BJ (cell line): ENCODE measurements around the gene PSMB8. TPM values are rescaled to one million over a fixed set of nuclear protein-coding genes. Genes with fewer than 3 reads are reported as not detected.

Experiments used
- CTCF ChIA-PET: fragments of 350-600 bp; formaldehyde crosslinking; extraction: SDS; loops from one replicate; lab custom pipeline; 2021; ENCODE audit warnings: antibody characterized with exemption, inconsistent platforms; lab: Yijun Ruan, JAX
- POLR2A ChIA-PET: fragments of 300-600 bp; sonication (Branson Sonifier 250); formaldehyde crosslinking; extraction: SDS; loops from one replicate; lab custom pipeline; 2021; ENCODE audit warnings: antibody characterized with exemption; lab: Charles Lee
- DNase-seq: peaks from one replicate; pipeline ENCODE4 v3.0.0-alpha.2; 2011; ENCODE audit warnings: low read depth
- H3K27me3 ChIP-seq: 2 replicates; pipeline ENCODE4 v1.6.0; 2011; ENCODE audit warnings: low read length; ENCODE audit not compliant: control insufficient read depth, insufficient read depth
- H3K36me3 ChIP-seq: 2 replicates; pipeline ENCODE4 v1.5.1; 2011; ENCODE audit warnings: low read length; ENCODE audit not compliant: control insufficient read depth, insufficient read depth
- H3K4me3 ChIP-seq: 2 replicates; pipeline ENCODE4 v1.5.1; 2011; ENCODE audit warnings: low read depth, mild to moderate bottlenecking, control low read depth, low read length
- polyA plus RNA-seq: library from polyadenylated mRNA; depleted of rRNA; stranded (reverse); fragments of >200 nt; gene quantifications from 2 replicates; pipeline ENCODE4 v1.2.3, GENCODE V29; 2011
- TF ChIP-seq, protein P1 (sequence below): IDR thresholded peaks from 2 replicates; pipeline ENCODE4 v1.5.1; 2011; ENCODE audit warnings: low read depth, mild to moderate bottlenecking, control low read depth, inconsistent platforms, low read length, moderate library complexity; ENCODE audit not compliant: insufficient read depth

PSMB8 gene
- polyA plus RNA-seq, 1 experiment, result 79.6 TPM

GRCh38 chr6:32847004-32847403 is 3.2 kb upstream of the PSMB8 start:
- ChIA-PET CTCF (interaction anchor here (0.7 to 3.3 kb wide), 3 partner anchors 8 to 21 kb away, joined by 3 to 18 read pairs (median 6); partner anchors contain the start of gene TAP2), POLR2A (no interaction called here)
- Histone ChIP-seq H3K27me3 (no peaks in the 10 kb centered on the region), H3K36me3 (peaks cover 27% of the 10 kb centered on the region), H3K4me3 (no peak overlapping the region)
- TF ChIP-seq, protein P1, sequence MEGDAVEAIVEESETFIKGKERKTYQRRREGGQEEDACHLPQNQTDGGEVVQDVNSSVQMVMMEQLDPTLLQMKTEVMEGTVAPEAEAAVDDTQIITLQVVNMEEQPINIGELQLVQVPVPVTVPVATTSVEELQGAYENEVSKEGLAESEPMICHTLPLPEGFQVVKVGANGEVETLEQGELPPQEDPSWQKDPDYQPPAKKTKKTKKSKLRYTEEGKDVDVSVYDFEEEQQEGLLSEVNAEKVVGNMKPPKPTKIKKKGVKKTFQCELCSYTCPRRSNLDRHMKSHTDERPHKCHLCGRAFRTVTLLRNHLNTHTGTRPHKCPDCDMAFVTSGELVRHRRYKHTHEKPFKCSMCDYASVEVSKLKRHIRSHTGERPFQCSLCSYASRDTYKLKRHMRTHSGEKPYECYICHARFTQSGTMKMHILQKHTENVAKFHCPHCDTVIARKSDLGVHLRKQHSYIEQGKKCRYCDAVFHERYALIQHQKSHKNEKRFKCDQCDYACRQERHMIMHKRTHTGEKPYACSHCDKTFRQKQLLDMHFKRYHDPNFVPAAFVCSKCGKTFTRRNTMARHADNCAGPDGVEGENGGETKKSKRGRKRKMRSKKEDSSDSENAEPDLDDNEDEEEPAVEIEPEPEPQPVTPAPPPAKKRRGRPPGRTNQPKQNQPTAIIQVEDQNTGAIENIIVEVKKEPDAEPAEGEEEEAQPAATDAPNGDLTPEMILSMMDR, result no peak
- DNase-seq, result no peak

DNA sequence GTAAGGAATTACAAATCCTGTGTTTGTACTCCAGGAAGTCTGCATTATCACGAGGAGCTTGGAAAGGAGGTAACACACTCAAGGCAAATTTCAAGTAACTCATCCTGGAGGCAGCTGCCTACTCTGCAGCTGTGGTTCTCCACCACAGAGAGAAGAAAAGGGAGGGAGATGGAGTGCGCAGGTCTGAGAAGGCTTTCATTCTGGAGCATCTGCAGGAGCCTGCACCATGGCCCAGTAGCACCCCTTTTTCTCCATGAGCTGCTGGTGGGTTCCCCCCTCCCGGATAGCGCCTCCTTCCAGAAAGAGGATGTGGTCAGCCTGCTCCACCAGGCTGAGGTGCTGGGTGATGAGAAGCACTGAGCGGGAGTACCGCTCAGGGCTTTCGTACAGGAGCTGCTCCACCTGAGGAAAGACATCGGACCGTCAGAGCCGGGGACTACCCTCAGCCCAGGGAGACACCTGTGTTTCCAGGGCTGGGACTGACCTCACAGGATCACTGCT is 1.6 kb upstream of the PSMB8 start:
- Histone ChIP-seq H3K27me3 (no peaks in the 10 kb centered on the region), H3K4me3 (no peak overlapping the region), H3K36me3 (peaks cover 23% of the 10 kb centered on the region)
- DNase-seq, result no peak
- ChIA-PET CTCF (interaction anchor here (0.9 to 3.3 kb wide), 6 partner anchors 8 to 30 kb away, joined by 3 to 18 read pairs (median 6); partner anchors contain the start of genes PSMB9 and TAP1), POLR2A (no interaction called here)
- TF ChIP-seq, protein P1, result no peak

GRCh38 chr6:32844839-32845383 is 1.1 kb upstream of the PSMB8 start:
- POLR2A ChIA-PET, result no interaction called here

GRCh38 chr6:32843331-32843978 is 392 bp downstream of the PSMB8 start:
- TF ChIP-seq, protein P1, result no peak
- Histone ChIP-seq H3K4me3 (peak overlapping the region; percentile 61), H3K27me3 (no peaks in the 10 kb centered on the region), H3K36me3 (peaks cover 15% of the 10 kb centered on the region)
- POLR2A ChIA-PET, result no interaction called here
- no peak for DNase-seq
- CTCF ChIA-PET, result interaction anchor here (0.7 to 3.3 kb wide), 5 partner anchors 12 to 140 kb away, joined by 3 to 18 read pairs (median 6); no protein-coding TSS in a partner anchor

More at GRCh38 chr6:32844839-32845383, 1.1 kb upstream of the PSMB8 start:
- TF ChIP-seq, protein P1, result no peak
- no peak for DNase-seq
- peak overlapping the region; percentile 61 for H3K4me3 ChIP-seq
- CTCF ChIA-PET, result interaction anchor here (0.5 to 3.3 kb wide), 6 partner anchors 8 to 1656 kb away, joined by 3 to 18 read pairs (median 6); partner anchors contain the start of genes PSMB9 and TAP1
- H3K27me3 ChIP-seq, result no peaks in the 10 kb centered on the region
- peaks cover 19% of the 10 kb centered on the region for H3K36me3 ChIP-seq

GRCh38 chr6:32842690-32843089 is 1.2 kb downstream of the PSMB8 start:
- Histone ChIP-seq H3K27me3 (no peaks in the 10 kb centered on the region), H3K4me3 (no peak overlapping the region), H3K36me3 (peaks cover 13% of the 10 kb centered on the region)
- CTCF ChIA-PET, result interaction anchor here (1.0 to 2.2 kb wide), 6 partner anchors 11 to 141 kb away, joined by 3 to 14 read pairs (median 3); partner anchors contain the start of gene TAP1
- POLR2A ChIA-PET, result no interaction called here
- TF ChIP-seq, protein P1, result no peak
- no peak for DNase-seq
